ENCODE measurements around the gene RGS3.
A peak's percentile ranks its signal among the peaks of the same experiment; 100 is the strongest.

Gene RGS3

GRCh38 chr9:113465599-113466140 lies 2.1 kb downstream of the RGS3 start:
- DNase-seq (ENCODE audit: low read depth in 2 of 2): no peak

GRCh38 chr9:113467183-113467582 lies 3.7 kb downstream of the RGS3 start:
- no peak for DNase-seq (ENCODE audit: low read depth in 2 of 2)

GRCh38 chr9:113468716-113469448 lies 5.4 kb downstream of the RGS3 start:
- no peak for DNase-seq (ENCODE audit: low read depth in 2 of 2)

- no peak for DNase-seq (ENCODE audit: low read depth in 2 of 2)
Measured at GRCh38 chr9:113471143-113471542, 7.6 kb downstream of the RGS3 start.

GRCh38 chr9:113471566-113471965 lies 8.0 kb downstream of the RGS3 start:
- no peak for DNase-seq (ENCODE audit: low read depth in 2 of 2)

GRCh38 chr9:113472199-113472598 lies 8.7 kb downstream of the RGS3 start:
- no peak for DNase-seq (ENCODE audit: low read depth in 2 of 2)

GRCh38 chr9:113474360-113475028 lies 11.0 kb downstream of the RGS3 start:
- no peak for DNase-seq (ENCODE audit: low read depth in 2 of 2)

- no peak for DNase-seq (ENCODE audit: low read depth in 2 of 2)
Measured at GRCh38 chr9:113475031-113475430, 11.5 kb downstream of the RGS3 start.

- no peak for DNase-seq (ENCODE audit: low read depth in 2 of 2)
Measured at GRCh38 chr9:113475992-113476391, 12.5 kb downstream of the RGS3 start.

GRCh38 chr9:113476511-113476916 lies 13.0 kb downstream of the RGS3 start:
- no peak for DNase-seq (ENCODE audit: low read depth in 2 of 2)

- no peak for DNase-seq (ENCODE audit: low read depth in 2 of 2)
Measured at GRCh38 chr9:113477058-113477457, 13.5 kb downstream of the RGS3 start.

- no peak for DNase-seq (ENCODE audit: low read depth in 2 of 2)
Measured at GRCh38 chr9:113477661-113478060, 14.1 kb downstream of the RGS3 start.

GRCh38 chr9:113479174-113479621 lies 15.7 kb downstream of the RGS3 start:
- DNase-seq (ENCODE audit: low read depth in 2 of 2): peak in 1 of 2 donors; percentile 15

- no peak for DNase-seq (ENCODE audit: low read depth in 2 of 2)
Measured at GRCh38 chr9:113480612-113481011, 17.1 kb downstream of the RGS3 start.

GRCh38 chr9:113481176-113481787 lies 17.8 kb downstream of the RGS3 start:
- DNase-seq (ENCODE audit: low read depth in 2 of 2): no peak

- no peak for DNase-seq (ENCODE audit: low read depth in 2 of 2)
Measured at GRCh38 chr9:113482341-113482740, 18.8 kb downstream of the RGS3 start.

- no peak for DNase-seq (ENCODE audit: low read depth in 2 of 2)
Measured at GRCh38 chr9:113482991-113483675, 19.6 kb downstream of the RGS3 start.

GRCh38 chr9:113483676-113484257 lies 20.2 kb downstream of the RGS3 start:
- no peak for DNase-seq (ENCODE audit: low read depth in 2 of 2)

- DNase-seq (ENCODE audit: low read depth in 2 of 2): no peak
Measured at GRCh38 chr9:113484258-113484730, 20.8 kb downstream of the RGS3 start.

- no peak for DNase-seq (ENCODE audit: low read depth in 2 of 2)
Measured at GRCh38 chr9:113485761-113486115, 22.2 kb downstream of the RGS3 start.

GRCh38 chr9:113486327-113486726 lies 22.8 kb downstream of the RGS3 start:
- no peak for DNase-seq (ENCODE audit: low read depth in 2 of 2)

- DNase-seq (ENCODE audit: low read depth in 2 of 2): no peak
Measured at GRCh38 chr9:113488071-113488470, 24.5 kb downstream of the RGS3 start.

Data from activated CD8-positive, alpha-beta memory T cell treated with anti-CD3 and anti-CD28 coated beads for 4 hours (primary cell).